ENCODE data around the gene CERK. TPM values are rescaled to one million over a fixed set of nuclear protein-coding genes. Genes with fewer than 3 reads are reported as not detected.

CERK gene
- total and polyA plus RNA-seq, 4 donors, result 7.9 to 24.3 (median 10.2) TPM

DNA sequence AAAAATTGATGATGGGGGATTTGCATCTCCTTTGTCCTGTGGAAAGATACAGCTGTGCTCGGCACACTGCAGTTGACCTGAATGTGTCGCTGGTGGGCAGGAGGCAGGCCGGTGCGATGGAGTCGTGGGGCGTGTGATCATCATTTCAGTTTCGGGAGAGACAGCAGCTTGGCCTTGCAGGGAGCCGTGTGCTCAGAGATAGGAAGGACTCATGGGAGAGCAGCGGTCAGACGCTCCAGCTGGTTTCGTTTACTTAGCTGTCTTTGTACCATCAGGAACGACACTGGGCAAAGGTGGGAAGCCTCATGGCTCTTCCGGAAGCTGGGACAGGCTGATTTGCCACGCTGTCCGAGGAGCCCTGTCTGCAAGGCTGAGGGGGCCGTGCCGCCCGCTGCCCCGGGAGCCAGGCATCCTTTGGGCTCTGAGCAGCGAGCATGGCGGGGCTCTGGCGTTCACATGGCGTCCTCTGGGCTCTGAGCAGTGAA lies 85.2 kb downstream of the CERK start:
- WGBS, result 44% methylated on average over 23 of the region's 23 CpGs
- Histone ChIP-seq H3K9me3 (ENCODE audit: control insufficient read depth in 4 of 4, low read length in 3 of 4) (no peaks in the 10 kb centered on the region), H3K9ac (ENCODE audit: low read depth in 1 of 2, low read length in 2 of 2) (peak overlapping the region in 1 of 2 donors; percentile 12), H3K4me3 (ENCODE audit: low read depth in 1 of 3, low read length in 3 of 3) (peak overlapping the region in 2 of 3 donors; percentile 18 to 57), H3K27ac (ENCODE audit: low read depth in 1 of 2, low read length in 2 of 2) (peak overlapping the region; percentile 77 to 92), H3K36me3 (ENCODE audit: control insufficient read depth in 4 of 4, insufficient read depth in 3 of 4, low read depth in 1 of 4, low read length in 3 of 4) (no peaks in the 10 kb centered on the region), H3K27me3 (ENCODE audit: control insufficient read depth in 4 of 4, insufficient read depth in 4 of 4, low read length in 3 of 4) (no peaks in the 10 kb centered on the region), H3K4me1 (ENCODE audit: control insufficient read depth in 4 of 4, insufficient read depth in 4 of 4, low read length in 3 of 4) (peaks cover 25 to 75% (median 50%) of the 10 kb centered on the region in 4 donors)
- no peak for DNase-seq (ENCODE audit: low spot score)
- TF ChIP-seq, protein P1, sequence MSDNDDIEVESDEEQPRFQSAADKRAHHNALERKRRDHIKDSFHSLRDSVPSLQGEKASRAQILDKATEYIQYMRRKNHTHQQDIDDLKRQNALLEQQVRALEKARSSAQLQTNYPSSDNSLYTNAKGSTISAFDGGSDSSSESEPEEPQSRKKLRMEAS (IDR thresholded peaks at IDR 0.05), result peak; percentile 55
- TF ChIP-seq FOXA2 (IDR thresholded peaks at IDR 0.05) (no peak), RAD21 (IDR thresholded peaks at IDR 0.05) (peak in 1 of 2 donors; percentile 12), NR2F2 (IDR thresholded peaks at IDR 0.05) (no peak), RXRA (IDR thresholded peaks at IDR 0.05) (peak in 1 of 2 donors; percentile 13), HNF4A (conservative IDR thresholded peaks at IDR 0.05) (peak in 1 of 2 donors; percentile 51), YY1 (IDR thresholded peaks at IDR 0.05) (no peak), GABPA (IDR thresholded peaks at IDR 0.05 in 1 of 2, conservative IDR thresholded peaks at IDR 0.05 in 1 of 2) (no peak), JUND (IDR thresholded peaks at IDR 0.05) (no peak), TAF1 (conservative IDR thresholded peaks at IDR 0.05) (no peak), HNF4G (IDR thresholded peaks at IDR 0.05) (no peak), SP1 (IDR thresholded peaks at IDR 0.05) (no peak), EGR1 (IDR thresholded peaks at IDR 0.05; ENCODE audit: low read depth in 2 of 2) (no peak), FOXA1 (IDR thresholded peaks at IDR 0.05) (no peak)
- TF ChIP-seq, protein P2, sequence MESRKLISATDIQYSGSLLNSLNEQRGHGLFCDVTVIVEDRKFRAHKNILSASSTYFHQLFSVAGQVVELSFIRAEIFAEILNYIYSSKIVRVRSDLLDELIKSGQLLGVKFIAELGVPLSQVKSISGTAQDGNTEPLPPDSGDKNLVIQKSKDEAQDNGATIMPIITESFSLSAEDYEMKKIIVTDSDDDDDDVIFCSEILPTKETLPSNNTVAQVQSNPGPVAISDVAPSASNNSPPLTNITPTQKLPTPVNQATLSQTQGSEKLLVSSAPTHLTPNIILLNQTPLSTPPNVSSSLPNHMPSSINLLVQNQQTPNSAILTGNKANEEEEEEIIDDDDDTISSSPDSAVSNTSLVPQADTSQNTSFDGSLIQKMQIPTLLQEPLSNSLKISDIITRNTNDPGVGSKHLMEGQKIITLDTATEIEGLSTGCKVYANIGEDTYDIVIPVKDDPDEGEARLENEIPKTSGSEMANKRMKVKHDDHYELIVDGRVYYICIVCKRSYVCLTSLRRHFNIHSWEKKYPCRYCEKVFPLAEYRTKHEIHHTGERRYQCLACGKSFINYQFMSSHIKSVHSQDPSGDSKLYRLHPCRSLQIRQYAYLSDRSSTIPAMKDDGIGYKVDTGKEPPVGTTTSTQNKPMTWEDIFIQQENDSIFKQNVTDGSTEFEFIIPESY (IDR thresholded peaks at IDR 0.05), result no peak
- TF ChIP-seq, protein P3, sequence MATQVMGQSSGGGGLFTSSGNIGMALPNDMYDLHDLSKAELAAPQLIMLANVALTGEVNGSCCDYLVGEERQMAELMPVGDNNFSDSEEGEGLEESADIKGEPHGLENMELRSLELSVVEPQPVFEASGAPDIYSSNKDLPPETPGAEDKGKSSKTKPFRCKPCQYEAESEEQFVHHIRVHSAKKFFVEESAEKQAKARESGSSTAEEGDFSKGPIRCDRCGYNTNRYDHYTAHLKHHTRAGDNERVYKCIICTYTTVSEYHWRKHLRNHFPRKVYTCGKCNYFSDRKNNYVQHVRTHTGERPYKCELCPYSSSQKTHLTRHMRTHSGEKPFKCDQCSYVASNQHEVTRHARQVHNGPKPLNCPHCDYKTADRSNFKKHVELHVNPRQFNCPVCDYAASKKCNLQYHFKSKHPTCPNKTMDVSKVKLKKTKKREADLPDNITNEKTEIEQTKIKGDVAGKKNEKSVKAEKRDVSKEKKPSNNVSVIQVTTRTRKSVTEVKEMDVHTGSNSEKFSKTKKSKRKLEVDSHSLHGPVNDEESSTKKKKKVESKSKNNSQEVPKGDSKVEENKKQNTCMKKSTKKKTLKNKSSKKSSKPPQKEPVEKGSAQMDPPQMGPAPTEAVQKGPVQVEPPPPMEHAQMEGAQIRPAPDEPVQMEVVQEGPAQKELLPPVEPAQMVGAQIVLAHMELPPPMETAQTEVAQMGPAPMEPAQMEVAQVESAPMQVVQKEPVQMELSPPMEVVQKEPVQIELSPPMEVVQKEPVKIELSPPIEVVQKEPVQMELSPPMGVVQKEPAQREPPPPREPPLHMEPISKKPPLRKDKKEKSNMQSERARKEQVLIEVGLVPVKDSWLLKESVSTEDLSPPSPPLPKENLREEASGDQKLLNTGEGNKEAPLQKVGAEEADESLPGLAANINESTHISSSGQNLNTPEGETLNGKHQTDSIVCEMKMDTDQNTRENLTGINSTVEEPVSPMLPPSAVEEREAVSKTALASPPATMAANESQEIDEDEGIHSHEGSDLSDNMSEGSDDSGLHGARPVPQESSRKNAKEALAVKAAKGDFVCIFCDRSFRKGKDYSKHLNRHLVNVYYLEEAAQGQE (IDR thresholded peaks at IDR 0.05), result no peak
- TF ChIP-seq, protein P4, sequence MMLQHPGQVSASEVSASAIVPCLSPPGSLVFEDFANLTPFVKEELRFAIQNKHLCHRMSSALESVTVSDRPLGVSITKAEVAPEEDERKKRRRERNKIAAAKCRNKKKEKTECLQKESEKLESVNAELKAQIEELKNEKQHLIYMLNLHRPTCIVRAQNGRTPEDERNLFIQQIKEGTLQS (IDR thresholded peaks at IDR 0.05), result no peak
- TF ChIP-seq, protein P5, sequence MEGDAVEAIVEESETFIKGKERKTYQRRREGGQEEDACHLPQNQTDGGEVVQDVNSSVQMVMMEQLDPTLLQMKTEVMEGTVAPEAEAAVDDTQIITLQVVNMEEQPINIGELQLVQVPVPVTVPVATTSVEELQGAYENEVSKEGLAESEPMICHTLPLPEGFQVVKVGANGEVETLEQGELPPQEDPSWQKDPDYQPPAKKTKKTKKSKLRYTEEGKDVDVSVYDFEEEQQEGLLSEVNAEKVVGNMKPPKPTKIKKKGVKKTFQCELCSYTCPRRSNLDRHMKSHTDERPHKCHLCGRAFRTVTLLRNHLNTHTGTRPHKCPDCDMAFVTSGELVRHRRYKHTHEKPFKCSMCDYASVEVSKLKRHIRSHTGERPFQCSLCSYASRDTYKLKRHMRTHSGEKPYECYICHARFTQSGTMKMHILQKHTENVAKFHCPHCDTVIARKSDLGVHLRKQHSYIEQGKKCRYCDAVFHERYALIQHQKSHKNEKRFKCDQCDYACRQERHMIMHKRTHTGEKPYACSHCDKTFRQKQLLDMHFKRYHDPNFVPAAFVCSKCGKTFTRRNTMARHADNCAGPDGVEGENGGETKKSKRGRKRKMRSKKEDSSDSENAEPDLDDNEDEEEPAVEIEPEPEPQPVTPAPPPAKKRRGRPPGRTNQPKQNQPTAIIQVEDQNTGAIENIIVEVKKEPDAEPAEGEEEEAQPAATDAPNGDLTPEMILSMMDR (IDR thresholded peaks at IDR 0.05; ENCODE audit: low read depth, low read length, missing input control), result no peak
